GM23248 (cell line): Measurements from ENCODE around the gene ANXA8.
"Not testable (repeated sequence)": the region's sequence is repeated elsewhere in the genome, so short reads cannot be mapped to it uniquely, and the experiment has no call there.

ENCODE experiments used
- EZH2 ChIP-seq: fragments of 200-600 bp; sonication (generic); IDR thresholded peaks from 2 replicates; pipeline ENCODE4 v1.6.1; 2018; ENCODE audit warnings: antibody characterized with exemption, mild to moderate bottlenecking; ENCODE audit not compliant: insufficient read depth, poor library complexity, severe bottlenecking
- EZH2phosphoT487 ChIP-seq: fragments of 200-600 bp; sonication (generic); IDR thresholded peaks from 2 replicates; pipeline ENCODE4 v1.6.1; 2018; ENCODE audit warnings: antibody characterized with exemption, moderate library complexity, mild to moderate bottlenecking, low read depth; ENCODE audit not compliant: insufficient read depth

- not testable (repeated sequence) for TF ChIP-seq EZH2phosphoT487, EZH2
These were observed 1.5 kb downstream of the ANXA8 start for GRCh38 chr10:47482367-47482766.
